Endometrial microvascular endothelial cells (primary cell): ENCODE results near the gene RAP1GAP. TPM values are rescaled to one million over a fixed set of nuclear protein-coding genes. Genes with fewer than 3 reads are reported as not detected.

Experiments
- in situ Hi-C: cut with HindIII; loops from 2 replicates; pipeline ENCODE4 v1.10.0; 2017; ENCODE audit warnings: low sequenced_read_pairs, low pct_unique_long_range_greater_than_20kb; ENCODE audit errors: inconsistent ontology term
- total RNA-seq: library from RNA; depleted of rRNA; stranded (reverse); fragments of >200 nt; gene quantifications from one replicate; pipeline ENCODE4 v1.2.3, GENCODE V29; 2015; ENCODE audit errors: inconsistent ontology term

The RAP1GAP gene
- total RNA-seq, 1 donor from 2014 or later = not detected

DNA sequence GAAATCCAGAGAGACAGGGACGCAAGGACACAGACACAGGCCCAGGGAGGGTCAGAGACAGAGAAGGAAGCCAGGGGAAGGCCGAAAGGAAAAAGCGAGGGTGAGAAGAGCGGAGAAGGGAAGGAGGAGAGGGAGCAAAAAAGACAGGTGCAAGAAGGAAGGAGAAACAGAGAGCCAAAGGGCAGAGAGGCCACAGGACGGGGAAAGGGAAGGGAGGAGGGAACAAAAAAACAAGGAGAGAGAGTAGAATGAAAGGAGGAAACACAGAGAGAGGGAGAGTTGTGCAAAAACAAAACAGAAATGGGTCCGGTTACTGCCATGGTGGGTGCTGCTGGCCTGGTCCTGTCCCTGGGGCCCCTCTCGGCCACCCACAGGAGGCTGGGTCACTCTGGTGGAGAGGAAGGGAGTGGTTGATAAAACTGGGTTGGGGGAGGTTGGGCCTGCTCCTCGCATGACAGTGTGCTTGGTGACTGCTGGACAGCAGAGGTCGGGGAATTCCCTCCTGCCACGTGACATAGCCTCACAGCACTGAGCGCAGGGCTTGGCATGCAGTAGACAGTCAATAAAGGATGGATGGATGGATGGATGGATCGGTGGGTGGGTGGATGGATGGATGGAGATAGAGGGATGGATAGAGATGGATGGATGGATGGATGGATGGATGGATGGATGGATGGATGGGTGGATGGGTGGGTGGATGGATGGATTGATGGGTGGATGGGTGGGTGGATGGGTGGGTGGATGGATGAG, 64.8 kb downstream of the RAP1GAP start:
- in situ Hi-C loops = no loop called here

GRCh38 chr1:21603177-21604138, 65.7 kb downstream of the RAP1GAP start:
- in situ Hi-C loops = no loop called here

- in situ Hi-C loops = no loop called here
Observed at GRCh38 chr1:21601278-21602048, 67.7 kb downstream of the RAP1GAP start.

GRCh38 chr1:21599402-21599801, 69.8 kb downstream of the RAP1GAP start:
- in situ Hi-C loops = no loop called here

GRCh38 chr1:21598904-21599303, 70.3 kb downstream of the RAP1GAP start:
- in situ Hi-C loops = no loop called here

GRCh38 chr1:21598417-21598816, 70.7 kb downstream of the RAP1GAP start:
- in situ Hi-C loops = no loop called here

- in situ Hi-C loops = no loop called here
Observed at GRCh38 chr1:21597753-21598152, 71.4 kb downstream of the RAP1GAP start.

- in situ Hi-C loops = no loop called here
Observed at GRCh38 chr1:21596628-21597027, 72.5 kb downstream of the RAP1GAP start.

- in situ Hi-C loops = no loop called here
Observed at GRCh38 chr1:21596174-21596573, 73.0 kb downstream of the RAP1GAP start.

GRCh38 chr1:21594935-21595897, 73.9 kb downstream of the RAP1GAP start:
- in situ Hi-C loops = no loop called here

- in situ Hi-C loops = no loop called here
Observed at GRCh38 chr1:21594501-21594900, 74.7 kb downstream of the RAP1GAP start.

DNA sequence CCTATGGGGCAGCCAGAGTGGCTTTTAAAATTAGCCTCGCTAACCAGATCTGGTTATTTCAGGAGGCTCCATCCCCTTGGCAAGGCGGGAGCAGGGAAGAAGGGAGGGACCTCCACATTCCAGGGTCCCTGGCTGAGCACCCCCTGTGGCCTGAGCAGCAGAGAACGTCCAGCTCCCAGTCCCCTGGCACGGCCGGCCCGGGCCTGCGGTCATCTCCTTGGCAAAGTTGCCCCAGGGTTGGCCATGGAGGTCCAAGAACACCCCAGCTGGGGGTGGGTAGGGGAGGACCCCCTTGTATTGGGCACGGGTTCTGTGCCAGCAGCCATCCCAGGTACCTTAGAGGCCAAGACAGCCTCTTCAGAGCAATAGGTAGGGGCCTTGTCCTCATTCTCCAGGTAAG, 75.9 kb downstream of the RAP1GAP start:
- in situ Hi-C loops = no loop called here

DNA sequence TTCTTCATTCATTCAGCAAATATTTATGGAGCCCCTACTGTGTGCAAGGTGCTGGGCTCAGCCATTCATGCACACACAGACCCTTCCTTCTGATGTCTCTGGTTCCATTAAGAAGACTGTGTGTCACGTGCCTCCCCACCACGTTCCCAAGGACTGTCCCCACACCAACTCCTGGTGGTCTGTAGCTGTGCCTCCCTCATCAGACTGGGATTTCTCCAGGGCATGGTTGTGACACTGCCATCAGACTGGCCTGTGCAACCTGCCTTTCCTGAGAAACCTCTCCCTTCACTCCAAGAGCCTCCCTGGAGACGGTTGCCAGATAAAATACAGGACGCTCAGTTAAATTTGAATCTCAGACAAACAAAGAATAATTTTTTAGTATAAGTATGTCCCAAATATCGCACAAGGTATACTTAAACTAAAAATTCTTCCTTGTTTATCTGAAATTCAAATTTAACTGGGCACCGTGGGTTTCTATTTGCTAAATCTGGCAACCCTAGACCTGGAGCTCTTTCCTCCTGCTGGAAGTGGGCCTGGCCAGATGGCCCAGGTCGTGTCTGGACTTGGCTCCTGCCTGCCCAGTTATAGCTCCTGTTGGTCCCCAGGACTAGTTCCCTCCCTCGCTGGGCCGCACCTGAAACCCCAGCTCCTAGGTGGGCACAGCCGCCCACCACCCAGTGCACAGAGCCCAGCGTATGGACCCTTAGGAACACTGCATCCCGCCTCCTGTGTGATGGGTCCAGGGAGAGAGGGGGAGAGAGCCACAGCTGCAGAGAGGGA, 76.9 kb downstream of the RAP1GAP start:
- in situ Hi-C loops = no loop called here

DNA sequence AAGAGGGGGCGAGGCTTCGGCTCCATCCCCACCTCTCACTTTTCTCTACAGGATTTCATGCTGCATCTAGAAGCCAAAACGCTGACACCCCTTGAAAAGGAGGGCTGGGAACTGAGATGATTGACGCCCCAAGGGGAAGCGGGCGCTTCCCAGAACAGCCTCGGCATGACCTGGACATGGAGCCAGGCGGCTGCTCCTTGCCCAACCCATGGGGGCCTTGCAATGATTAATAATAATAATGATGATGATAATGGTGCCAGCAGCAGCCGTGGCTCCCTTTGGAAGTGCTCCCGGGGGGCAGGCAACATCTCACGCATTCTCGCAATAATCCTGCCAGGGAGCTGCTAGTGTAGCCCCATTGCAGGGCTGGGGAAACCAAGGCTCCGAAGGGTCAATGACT, 78.2 kb downstream of the RAP1GAP start:
- in situ Hi-C loops = no loop called here

GRCh38 chr1:21590126-21590880, 78.9 kb downstream of the RAP1GAP start:
- in situ Hi-C loops = no loop called here

GRCh38 chr1:21589618-21590017, 79.5 kb downstream of the RAP1GAP start:
- in situ Hi-C loops = no loop called here

DNA sequence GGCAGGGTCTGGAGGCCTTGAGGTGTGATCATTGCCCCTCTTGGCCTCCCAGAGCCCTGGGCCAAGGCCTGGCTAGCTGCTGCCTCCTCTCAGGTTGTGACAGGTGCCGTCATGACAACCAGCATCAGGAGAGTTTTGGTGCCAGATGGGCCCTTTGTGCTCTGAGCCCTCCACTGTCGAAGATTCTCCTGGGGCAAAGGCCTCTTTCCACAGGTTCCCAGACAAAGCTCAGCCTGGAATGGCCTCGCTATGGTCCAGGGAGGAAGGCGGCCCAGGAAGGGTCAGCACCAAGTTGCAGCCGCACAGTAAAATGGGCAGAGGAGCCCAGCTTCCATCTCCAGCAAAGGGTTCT, 81.6 kb downstream of the RAP1GAP start:
- in situ Hi-C loops = no loop called here
